ENCODE data around the gene SND1. TPM values are rescaled to one million over a fixed set of nuclear protein-coding genes. Genes with fewer than 3 reads are reported as not detected.

SND1 gene
- total RNA-seq, 1 experiment from 2014 or later = 218 TPM

GRCh38 chr7:128117691-128118090 is 465.7 kb downstream of the SND1 start:
- no peak overlapping the region for H3K4ac ChIP-seq (ENCODE audit: low read depth, low read length)
- no CpG with 5 or more reads among the region's 6 CpGs for WGBS (ENCODE audit: extremely low coverage, insufficient read length, low lambda C conversion rate)
- H3K27ac Mint-ChIP-seq = no peak overlapping the region
- H3K79me1 ChIP-seq (ENCODE audit: insufficient read depth, low read depth, low read length, poor library complexity, severe bottlenecking) = no peaks in the 10 kb centered on the region
- H4K91ac ChIP-seq (ENCODE audit: insufficient read length, low read depth, low read length) = no peak overlapping the region
- no peak overlapping the region for H3K9ac ChIP-seq (ENCODE audit: extremely low read depth, insufficient read length, low read length)
- H3K23ac ChIP-seq (ENCODE audit: insufficient read length, low read depth, low read length) = no peak overlapping the region
- no peak overlapping the region for H2BK12ac ChIP-seq (ENCODE audit: insufficient read length, low read depth, low read length)
- peaks cover 62% of the 10 kb centered on the region for H3K27me3 Mint-ChIP-seq (ENCODE audit: low read depth)
- no peak for DNase-seq
- H4K8ac ChIP-seq (replicated peaks; ENCODE audit: insufficient read length, low read depth, low read length) = no peak overlapping the region
- H3K36me3 Mint-ChIP-seq (ENCODE audit: insufficient read depth in 1 of 3, low read depth in 3 of 3) = no peaks in the 10 kb centered on the region
- H3K14ac ChIP-seq (ENCODE audit: insufficient read depth, low read length) = no peak overlapping the region
- no peaks in the 10 kb centered on the region for H3K79me2 ChIP-seq (ENCODE audit: insufficient read depth, low read length)
- H3K4me3 Mint-ChIP-seq = no peak overlapping the region
- no peak overlapping the region for H2AK5ac ChIP-seq (ENCODE audit: insufficient read length, low read length)
- no peak overlapping the region for H2AFZ ChIP-seq (ENCODE audit: low read length)
- no peak overlapping the region for H3K18ac ChIP-seq (ENCODE audit: insufficient read length, low read depth, low read length)
- no peaks in the 10 kb centered on the region for H4K20me1 ChIP-seq (ENCODE audit: control insufficient read depth, insufficient read depth, insufficient read length)
- no peak overlapping the region for H4K5ac ChIP-seq (ENCODE audit: insufficient read length, low read depth, low read length)
- no peak overlapping the region for H2BK5ac ChIP-seq (ENCODE audit: insufficient read length, low read length)
- no peaks in the 10 kb centered on the region for H3K4me1 ChIP-seq (ENCODE audit: insufficient read depth, low read length)
- no peak overlapping the region for H3T11ph ChIP-seq (ENCODE audit: low read length)
- H3K4me2 ChIP-seq (ENCODE audit: insufficient read depth, insufficient read length, low read length) = no peak overlapping the region
- no peak overlapping the region for H2BK15ac ChIP-seq (ENCODE audit: low read depth, low read length)
- H3K56ac ChIP-seq (ENCODE audit: insufficient read length, low read depth, low read length) = no peak overlapping the region
- no peaks in the 10 kb centered on the region for H3K9me3 ChIP-seq (ENCODE audit: control insufficient read depth, low read depth, low read length)
- H3K4me1 Mint-ChIP-seq = peaks cover 8 to 14% of the 10 kb centered on the region in 2 experiments
- no peaks in the 10 kb centered on the region for H3K9me3 Mint-ChIP-seq
- no peak overlapping the region for H2BK20ac ChIP-seq (ENCODE audit: low read depth, low read length, poor library complexity, severe bottlenecking)
- TF ChIP-seq, protein P1, sequence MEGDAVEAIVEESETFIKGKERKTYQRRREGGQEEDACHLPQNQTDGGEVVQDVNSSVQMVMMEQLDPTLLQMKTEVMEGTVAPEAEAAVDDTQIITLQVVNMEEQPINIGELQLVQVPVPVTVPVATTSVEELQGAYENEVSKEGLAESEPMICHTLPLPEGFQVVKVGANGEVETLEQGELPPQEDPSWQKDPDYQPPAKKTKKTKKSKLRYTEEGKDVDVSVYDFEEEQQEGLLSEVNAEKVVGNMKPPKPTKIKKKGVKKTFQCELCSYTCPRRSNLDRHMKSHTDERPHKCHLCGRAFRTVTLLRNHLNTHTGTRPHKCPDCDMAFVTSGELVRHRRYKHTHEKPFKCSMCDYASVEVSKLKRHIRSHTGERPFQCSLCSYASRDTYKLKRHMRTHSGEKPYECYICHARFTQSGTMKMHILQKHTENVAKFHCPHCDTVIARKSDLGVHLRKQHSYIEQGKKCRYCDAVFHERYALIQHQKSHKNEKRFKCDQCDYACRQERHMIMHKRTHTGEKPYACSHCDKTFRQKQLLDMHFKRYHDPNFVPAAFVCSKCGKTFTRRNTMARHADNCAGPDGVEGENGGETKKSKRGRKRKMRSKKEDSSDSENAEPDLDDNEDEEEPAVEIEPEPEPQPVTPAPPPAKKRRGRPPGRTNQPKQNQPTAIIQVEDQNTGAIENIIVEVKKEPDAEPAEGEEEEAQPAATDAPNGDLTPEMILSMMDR (conservative IDR thresholded peaks at IDR 0.05) = no peak
- no peaks in the 10 kb centered on the region; the same call in 1 of the 2 replicates for H3K27me3 ChIP-seq (ENCODE audit: insufficient read depth, low read length)
- H3K23me2 ChIP-seq (ENCODE audit: insufficient read length, low read depth, low read length, poor library complexity, severe bottlenecking) = no peaks in the 10 kb centered on the region
- no peak overlapping the region for H2BK120ac ChIP-seq (ENCODE audit: low read depth, low read length, poor library complexity, severe bottlenecking)
- H3K27ac ChIP-seq (ENCODE audit: insufficient read length, low read depth, low read length) = no peak overlapping the region

Measured in H9 (cell line).